Measurements from ENCODE around the gene PDSS2.

Gene PDSS2

DNA sequence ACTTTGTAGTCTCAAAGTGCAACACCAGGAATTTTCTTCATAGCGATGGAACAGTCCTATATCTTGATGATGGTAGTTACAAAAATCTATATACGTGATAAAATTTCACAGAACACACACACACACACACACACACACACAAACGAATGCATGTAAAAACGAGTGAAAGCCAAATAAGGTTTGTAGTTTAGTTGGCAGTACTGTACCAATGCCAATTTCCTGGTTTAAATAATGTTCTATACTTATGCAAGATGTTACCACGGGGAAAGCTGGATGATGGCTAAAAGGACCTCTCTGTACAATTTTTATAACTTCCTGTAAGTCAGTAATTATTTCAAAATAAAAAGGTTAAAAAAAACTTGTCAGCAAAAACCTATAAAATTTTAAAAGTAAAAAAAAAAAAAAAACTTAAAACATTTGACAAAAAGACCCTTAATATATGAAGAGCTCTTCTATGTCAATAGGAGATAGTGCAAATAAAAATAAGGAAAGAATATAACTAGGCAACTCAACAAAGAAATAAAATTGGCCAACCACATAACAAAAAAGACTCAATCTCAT is 37.6 kb downstream of the PDSS2 start:
- no peak for DNase-seq (ENCODE audit: low read depth in 1 of 2, low spot score in 1 of 2)

DNA sequence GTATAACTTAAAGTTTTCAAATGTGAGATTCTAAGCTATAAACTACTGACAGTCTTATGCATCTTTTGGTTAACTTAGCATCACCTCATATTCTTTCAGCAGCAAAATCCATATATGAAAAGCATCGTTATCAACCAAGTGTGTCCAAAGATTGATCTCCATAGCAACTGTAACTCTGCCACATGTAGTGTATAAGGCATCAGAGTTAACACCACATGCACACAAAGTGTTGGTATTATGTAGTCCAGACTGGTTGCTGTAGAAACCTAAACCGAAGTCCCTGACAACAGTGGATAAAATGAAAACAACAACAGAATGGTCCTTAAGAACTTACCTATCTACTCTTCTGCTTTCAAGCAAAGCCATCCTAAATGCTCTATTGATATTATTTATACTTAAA is 39.6 kb downstream of the PDSS2 start:
- no peak for DNase-seq (ENCODE audit: low read depth in 1 of 2, low spot score in 1 of 2)

DNA sequence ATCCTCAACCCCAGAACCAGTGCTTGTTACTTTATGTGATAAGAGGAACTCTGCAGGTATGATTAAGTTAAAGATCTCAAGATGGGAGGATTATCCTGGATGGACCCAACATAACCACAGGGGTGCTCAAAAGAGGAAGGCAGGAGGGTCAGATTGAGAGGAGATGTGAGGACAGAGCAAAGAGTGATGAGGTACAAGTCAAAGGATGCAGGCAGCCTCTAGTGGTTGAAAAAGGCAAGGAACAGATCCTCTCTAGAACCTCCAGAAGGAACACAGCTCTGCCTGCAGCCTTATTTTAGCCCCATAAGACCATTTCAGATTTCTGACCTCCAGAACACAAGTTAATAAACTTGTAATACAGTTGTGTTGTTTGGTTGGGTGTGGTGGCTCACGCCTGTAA is 41.2 kb downstream of the PDSS2 start:
- DNase-seq (ENCODE audit: low read depth in 1 of 2, low spot score in 1 of 2): no peak

DNA sequence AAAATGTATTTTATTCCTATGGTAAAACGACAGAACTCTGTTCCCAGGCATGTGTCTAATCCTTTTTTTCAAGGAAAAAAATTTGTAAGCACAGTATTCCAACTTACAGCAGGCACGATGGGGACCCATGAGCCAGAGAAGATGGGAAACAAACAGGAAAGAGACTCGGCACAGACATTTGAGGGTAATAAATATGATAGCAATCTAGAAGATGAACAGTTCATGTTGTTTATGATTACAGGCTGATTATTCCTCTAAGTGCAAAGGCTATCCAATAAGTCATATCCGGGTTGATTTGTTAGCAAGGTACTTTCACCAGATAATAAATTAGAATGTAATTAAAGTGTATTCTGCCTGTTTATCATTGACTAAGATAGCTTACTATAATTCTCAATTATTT is 43.2 kb downstream of the PDSS2 start:
- DNase-seq (ENCODE audit: low read depth in 1 of 2, low spot score in 1 of 2): no peak

DNA sequence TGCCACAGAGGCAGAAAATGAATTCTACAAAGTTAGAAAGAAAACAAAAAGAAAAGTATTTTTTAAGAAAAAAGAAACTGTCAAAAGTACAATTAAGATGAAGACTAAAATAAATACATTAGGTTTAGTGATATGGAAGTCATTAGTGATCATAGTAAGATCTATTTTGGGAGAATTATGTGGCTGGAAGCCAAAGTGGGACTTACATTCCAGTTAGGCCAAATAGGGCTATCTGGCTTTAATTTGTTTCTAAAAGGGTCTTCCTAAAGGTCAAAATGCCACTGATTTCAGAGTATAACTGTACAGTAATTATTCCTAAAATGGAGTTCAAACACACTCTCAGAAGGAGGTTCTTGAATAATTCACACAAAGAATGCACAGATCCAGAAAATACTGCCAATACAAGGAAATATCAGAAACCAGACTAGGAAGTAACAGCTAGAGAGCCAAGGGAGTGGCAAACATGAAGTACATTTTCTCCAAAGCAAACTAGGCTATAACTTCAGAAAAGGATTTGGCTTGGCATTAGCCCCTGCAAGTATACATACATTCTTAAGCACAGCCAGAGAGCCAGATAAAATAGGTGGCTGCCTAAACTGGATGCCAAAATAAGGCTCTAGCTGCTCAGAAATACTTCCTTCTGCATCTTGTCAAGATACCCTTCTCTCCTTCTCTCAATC is 45.3 kb downstream of the PDSS2 start:
- no peak for DNase-seq (ENCODE audit: low read depth in 1 of 2, low spot score in 1 of 2)

DNA sequence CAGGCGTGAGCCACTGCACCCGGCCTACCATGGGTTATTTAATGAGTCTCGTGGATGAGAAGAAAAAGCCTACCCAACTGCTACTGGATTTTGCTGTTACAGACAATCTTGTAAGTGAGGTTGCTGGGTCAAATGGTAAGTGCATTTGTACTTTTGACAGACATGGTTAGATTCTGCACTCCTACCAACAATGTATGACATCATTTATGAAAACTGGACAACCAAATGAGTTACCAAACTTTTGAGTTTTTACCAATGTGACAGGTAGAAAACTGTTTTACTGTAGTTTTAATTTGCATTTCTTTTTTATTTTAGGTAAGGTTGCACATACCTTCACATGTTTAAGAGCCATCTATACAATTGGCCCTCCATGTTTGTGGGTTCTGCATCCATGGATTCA is 48.2 kb downstream of the PDSS2 start:
- DNase-seq (ENCODE audit: low read depth in 1 of 2, low spot score in 1 of 2): no peak

DNA sequence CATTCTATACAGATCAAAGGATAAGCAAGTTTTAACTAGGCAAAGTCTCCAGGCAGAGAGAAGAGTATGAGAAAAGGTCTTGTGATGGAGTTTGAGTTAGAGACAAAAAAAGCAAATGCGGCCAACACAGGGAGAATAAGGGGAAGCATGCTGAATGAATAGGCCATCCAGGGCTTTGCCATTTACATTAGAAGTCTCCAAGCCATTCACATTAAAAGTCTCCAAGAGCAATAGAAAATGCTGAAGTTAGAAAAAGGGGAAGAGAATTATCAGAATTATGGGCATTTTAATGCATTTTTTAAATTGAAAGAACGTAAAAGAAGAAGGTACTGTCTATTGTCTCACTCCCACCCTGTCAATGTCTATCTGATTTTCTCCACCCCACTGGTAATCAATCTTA is 49.4 kb downstream of the PDSS2 start:
- no peak for DNase-seq (ENCODE audit: low read depth in 1 of 2, low spot score in 1 of 2)

DNA sequence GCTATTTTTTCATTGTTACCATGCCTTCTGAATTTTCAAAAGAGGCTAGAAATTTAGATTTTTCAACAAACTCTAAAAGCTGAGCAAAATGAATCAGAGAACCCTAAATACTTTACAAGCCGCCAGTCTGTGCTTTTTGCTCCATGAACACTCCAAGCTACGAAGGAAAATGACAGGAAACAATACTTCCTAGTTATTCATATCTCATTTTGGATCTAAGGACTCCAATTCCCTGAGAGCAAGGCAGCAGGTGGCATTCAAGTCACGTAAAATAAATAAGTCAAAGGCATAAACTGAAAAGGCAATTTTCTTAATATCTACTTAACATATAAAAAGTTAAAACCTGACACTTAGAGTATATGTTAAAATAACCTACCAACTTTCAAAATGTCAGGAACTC is 50.6 kb downstream of the PDSS2 start:
- DNase-seq (ENCODE audit: low read depth in 1 of 2, low spot score in 1 of 2): no peak

DNA sequence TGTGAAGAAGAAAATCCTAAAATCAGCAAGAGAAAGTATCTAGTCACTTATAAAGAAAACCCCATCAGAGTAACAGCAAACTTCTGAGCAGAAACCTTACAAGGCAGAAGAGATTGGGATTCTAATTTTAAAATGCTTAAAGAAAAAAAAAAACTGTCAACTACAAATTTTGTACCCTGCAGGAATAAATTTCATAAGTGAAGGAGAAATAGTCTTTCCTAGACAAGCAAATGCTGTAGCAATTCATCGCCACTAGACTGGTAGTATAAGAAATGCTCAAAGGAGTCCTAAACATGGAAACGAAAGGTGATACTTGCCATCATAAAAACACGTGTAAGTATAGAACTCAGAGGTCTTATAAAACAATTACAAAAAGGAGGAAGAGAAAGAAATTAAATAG is 54.4 kb downstream of the PDSS2 start:
- no peak for DNase-seq (ENCODE audit: low read depth in 1 of 2, low spot score in 1 of 2)

DNA sequence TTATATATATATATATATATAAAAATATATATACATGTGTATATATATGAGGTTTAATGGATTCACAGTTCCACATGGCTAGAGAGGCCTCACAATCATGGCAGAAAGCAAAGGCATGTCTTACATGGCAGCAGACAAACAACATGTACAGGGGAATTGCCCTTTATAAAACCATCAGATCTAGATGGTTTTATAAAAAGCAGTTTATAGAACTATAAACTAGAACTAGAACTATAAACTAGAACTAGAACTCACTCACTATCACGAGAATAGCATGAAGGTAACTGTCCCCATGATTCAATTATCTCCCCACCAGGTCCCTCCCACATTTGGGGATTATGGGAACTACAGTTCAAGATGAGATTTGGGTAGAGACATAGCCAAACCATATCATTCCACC is 56.8 kb downstream of the PDSS2 start:
- no peak for DNase-seq (ENCODE audit: low read depth in 1 of 2, low spot score in 1 of 2)

DNA sequence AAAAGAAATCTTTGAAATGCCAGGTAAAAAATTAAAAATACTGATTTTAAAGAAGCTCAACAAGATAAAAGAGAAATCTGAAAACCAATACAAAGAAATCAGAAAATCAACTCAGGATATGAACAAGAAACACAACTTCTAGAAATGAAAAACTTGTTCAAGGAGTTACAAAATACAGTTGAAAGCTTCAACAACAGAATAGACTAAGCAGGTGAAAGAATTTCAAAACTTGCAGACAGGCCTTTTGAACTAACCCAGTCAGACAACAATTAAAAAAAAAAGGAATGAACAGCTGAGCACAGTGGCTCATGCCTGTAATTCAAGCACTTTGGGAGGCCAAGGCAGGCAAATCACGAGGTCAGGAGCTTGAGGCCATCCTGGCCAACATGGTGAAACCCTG is 57.8 kb downstream of the PDSS2 start:
- no peak for DNase-seq (ENCODE audit: low read depth in 1 of 2, low spot score in 1 of 2)

DNA sequence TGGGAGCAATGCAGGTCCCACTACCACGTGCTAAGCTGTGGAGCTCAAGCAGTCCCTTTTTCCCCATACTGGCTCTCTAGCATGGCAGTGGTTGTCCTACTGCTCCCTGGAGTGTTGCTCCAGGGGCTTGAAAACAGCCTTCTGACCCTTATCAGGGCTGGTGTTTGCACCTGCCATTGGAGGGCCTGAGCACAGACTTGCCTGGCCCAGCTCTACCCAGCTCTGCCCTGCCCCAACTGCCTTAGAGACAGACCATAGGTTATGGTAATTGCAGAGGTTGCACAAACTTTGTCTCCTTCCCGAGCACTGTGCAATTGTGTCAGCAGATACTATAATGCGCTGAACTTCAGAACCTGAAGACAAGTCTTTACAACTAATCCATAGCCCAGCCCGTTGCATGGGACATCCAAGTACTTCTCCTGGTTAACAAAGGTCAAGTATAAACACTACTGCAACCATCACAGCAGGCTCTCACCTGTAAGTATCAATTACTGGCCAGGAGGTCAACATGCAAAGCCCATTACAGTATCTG is 58.7 kb downstream of the PDSS2 start:
- no peak for DNase-seq (ENCODE audit: low read depth in 1 of 2, low spot score in 1 of 2)

DNA sequence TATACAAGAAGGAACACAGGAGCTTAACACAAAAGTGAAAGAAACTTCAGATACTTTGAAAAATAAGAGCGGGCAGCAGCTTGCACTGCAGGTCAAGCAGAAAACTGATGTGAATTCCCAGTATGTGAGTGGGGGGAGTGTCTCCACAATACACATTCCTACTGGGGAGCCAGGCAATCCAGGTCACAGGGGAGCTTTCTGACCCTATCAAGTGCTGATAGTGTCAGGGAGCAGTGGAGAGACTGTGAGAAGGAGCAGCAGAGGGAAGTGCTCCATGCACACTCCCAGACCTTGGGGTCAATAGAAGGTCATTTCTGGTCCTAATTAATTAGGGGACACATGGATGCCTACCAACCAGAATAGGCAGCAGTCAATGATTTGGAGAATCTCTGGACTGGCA is 59.4 kb downstream of the PDSS2 start:
- no peak for DNase-seq (ENCODE audit: low read depth in 1 of 2, low spot score in 1 of 2)

DNA sequence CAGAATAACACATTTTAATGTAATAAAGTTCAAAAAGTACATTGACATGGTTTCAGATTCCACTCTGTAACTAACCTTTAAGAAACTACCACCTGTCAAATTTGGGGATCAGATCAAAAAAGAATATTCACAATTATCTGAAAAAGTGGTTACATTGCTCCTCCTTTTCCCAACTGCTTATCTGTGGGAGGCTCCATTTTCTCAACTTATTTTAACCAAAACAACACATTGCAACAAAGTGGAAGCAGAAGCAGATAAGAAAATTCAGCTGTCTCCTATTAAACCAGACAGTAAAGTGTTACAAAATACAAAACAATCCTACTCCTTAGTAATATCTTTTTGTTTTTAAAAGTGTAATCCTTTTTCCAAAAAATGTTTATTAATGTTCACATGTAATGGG is 61.4 kb downstream of the PDSS2 start:
- DNase-seq (ENCODE audit: low read depth in 1 of 2, low spot score in 1 of 2): no peak

DNA sequence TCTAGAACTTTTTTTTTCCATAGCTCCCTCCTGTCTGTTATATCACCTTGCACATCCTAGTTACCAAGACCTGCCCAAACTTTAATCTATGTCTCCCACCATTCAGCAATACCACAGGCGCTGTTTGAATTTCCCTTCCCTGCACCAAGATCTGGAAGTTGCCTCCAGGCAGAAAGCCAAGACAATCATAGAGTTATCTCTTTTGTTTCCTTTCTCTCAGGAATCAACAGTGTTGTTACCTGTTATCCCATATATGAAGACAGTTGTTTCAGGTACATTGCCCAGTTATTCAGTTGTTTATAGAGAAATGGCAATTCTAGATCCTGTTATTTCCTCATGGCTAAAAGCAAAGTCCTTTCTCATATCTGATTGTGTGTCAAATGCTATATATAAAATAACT is 63.2 kb downstream of the PDSS2 start:
- no peak for DNase-seq (ENCODE audit: low read depth in 1 of 2, low spot score in 1 of 2)

DNA sequence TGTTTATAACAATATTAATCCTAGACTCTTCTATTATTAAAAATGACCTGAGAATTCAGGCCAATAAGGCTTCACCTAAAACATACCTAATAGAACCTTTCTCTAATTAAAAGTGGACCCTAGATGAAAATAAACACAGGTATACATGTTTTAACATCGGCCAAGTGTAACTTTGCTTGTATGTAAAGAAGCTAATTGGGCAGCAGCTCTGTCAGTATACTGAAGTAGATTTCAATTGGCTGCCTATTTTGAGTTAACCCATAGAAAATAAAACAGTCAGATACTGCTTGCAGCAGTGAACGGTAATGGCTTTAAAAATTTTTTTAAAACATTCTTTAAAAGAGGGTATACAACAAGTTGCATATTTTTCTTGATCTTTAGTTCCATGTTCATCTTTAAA is 67.3 kb downstream of the PDSS2 start:
- no peak for DNase-seq (ENCODE audit: low read depth in 1 of 2, low spot score in 1 of 2)

DNA sequence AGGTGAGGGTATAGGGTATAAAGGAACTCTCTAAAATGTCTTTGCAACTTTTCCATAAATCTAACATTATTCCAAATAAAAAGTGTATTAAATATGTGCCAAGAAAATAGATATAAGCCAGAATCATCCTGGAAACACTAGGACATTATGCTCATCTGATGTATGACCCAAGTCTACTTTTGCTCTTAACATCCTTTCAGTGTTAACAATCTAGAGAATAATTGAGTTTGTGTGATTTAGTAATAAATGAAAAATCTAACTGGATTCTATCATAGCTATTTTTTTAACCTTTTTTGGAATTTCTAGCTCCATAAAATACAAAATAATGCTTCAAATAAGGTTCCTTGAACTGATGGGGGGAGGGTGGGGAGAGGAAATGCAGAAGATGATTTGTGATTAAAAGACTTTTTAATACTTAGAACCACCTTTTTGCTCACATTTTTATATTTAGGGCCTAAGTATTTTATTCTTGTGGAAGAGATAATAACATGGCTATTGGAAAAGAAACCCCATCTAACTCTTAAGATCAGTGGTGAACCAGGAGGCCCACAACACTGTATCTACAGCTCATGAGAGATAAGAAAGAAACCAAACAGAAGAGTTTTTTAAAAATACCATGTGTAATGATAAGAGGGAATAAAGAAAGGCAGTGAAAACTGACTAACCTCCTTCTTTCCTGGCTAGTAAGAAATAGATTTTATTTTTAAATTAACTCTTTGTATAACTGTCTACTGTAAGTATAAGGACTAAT is 68.5 kb downstream of the PDSS2 start:
- DNase-seq (ENCODE audit: low read depth in 1 of 2, low spot score in 1 of 2): no peak

DNA sequence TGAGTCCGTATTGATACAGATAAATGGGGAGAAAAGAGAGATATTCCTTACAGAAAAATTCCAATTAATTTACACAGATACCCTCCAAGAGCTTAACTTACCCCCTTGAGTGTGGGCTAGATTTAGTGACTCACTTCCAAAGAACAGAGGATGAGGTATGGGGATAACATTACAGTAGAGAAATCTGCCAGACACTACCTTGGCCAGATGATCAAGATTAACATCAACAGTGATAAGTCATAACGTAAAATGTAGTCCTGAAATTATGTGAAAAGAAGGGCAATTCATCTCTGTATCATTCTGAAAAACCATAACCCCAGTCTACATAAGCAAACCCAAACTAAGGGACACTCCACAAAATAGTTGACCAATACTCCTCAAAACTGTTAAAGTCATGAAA is 69.3 kb downstream of the PDSS2 start:
- no peak for DNase-seq (ENCODE audit: low read depth in 1 of 2, low spot score in 1 of 2)

DNA sequence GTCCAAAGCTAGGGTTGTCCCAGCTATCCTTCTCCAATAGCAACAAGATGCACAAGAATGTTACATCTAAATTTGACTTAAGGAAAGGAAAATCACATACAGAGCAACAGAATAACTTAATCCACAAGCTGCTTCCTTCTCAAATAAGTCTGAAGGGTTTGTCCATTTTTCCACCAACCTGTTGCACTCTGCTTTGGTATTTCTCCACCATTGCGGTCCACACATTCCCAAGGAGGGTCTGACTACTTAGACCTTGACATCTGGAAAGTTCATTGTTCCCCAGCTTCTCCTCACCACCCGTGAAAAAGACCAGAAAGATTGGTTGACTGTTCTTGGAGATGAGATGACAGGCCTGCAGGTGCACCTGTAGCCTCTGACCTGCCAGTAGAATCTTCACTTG is 72.5 kb downstream of the PDSS2 start:
- DNase-seq (ENCODE audit: low read depth in 1 of 2, low spot score in 1 of 2): no peak

DNA sequence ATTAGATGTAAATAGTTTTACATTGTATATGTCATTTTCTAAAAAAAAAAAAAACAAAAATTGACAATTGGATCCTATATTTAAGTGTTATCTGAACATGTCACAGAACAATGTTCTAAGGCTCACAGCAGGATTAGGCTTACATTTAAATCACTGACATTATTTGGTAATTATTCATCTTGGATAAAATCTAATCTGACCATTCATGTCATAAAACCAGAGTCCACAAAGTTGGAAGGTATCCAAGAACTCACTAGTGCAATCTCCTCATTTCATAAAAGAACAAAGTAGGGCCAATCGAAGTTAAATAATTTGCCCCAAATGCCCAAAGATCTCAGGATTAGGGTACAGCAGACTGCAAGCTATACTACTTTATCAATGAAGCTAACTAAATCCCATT is 73.0 kb downstream of the PDSS2 start:
- DNase-seq (ENCODE audit: low read depth in 1 of 2, low spot score in 1 of 2): no peak

DNA sequence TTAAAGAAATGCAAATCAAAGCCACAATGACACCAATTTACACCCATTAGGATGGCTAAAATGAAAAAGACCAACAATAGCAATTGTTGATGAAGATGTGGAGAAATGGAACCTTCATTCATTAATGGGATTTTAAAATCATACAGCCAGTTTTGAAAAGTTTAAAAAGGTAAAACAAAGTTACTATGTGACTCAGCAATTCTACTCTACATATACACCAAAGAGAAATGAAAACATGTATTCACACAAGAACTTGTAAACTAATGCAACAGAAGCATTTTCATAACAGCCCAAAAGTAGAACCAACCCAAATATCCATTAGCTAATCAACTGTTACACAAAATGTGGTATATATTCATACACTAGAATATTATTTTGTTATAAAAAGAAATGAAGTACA is 75.7 kb downstream of the PDSS2 start:
- DNase-seq (ENCODE audit: low read depth in 1 of 2, low spot score in 1 of 2): no peak

DNA sequence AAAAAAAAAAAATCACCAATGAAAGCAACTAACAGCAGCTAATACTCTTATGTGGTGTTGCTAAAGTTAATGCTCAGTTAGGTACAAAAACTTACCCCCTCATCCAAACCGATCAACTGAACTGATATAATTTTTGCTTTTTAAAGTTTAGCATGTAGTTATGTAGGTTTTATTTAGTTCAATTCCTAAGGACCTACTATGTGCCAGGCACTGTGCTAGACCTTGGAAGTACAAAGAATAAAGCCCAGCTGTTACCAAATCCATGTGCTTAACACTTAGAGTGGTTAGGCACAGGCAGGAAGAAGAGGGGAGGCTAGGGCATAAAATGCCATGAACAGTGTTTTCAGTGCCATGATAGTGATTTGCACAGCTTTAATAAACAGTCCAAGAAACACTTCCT is 85.1 kb downstream of the PDSS2 start:
- DNase-seq (ENCODE audit: low read depth in 1 of 2, low spot score in 1 of 2): no peak

DNA sequence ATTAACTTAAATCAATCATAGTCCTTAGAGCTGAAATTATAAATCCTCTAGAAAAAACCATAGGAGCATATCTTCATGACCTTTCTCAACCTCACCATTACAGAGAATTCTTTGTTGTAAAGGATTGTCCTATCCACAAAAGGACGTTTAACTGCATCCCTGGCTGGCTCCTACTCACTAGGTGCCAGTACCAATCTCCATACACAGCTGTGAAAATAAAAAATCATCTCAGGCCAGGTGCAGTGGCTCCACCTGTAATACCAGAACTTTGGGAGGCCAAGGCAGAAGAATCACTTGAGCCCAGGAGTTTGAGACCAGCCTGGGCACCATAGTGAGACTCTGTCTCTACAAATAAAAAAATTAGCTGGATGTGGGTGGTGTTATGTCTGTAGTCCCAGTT is 89.9 kb downstream of the PDSS2 start:
- no peak for DNase-seq (ENCODE audit: low read depth in 1 of 2, low spot score in 1 of 2)

Data from activated CD4-positive, alpha-beta T cell treated with anti-CD3 and anti-CD28 coated beads, Interleukin-2, amount 50 U/mL, for 24 hours (primary cell).